Mucosa of rectum (tissue), 2 donors: ENCODE measurements around the gene CA9.

ENCODE experiments used
- H3K27ac ChIP-seq, 2 donors: one replicate each; pipeline ENCODE4 v1.7.0; 2013; ENCODE audit warnings: inconsistent platforms in 2 of 2, low read depth in 2 of 2, low read length in 2 of 2
- H3K27me3 ChIP-seq, 2 donors: one replicate each; pipeline ENCODE4 v1.7.0; 2013; ENCODE audit warnings: low read length in 2 of 2; ENCODE audit not compliant: control insufficient read depth in 2 of 2, insufficient read depth in 2 of 2
- H3K36me3 ChIP-seq, 2 donors: one replicate each; pipeline ENCODE4 v1.7.0; 2013; ENCODE audit warnings: low read length in 2 of 2; ENCODE audit not compliant: control insufficient read depth in 2 of 2, insufficient read depth in 2 of 2
- H3K4me1 ChIP-seq, 2 donors: one replicate each; pipeline ENCODE4 v1.7.0; 2013; ENCODE audit warnings: low read length in 2 of 2, mild to moderate bottlenecking in 1 of 2; ENCODE audit not compliant: control insufficient read depth in 2 of 2, insufficient read depth in 2 of 2
- H3K4me3 ChIP-seq, 2 donors: one replicate each; pipeline ENCODE4 v1.7.0; 2013; ENCODE audit warnings: low read length in 2 of 2
- H3K9ac ChIP-seq, 2 donors: one replicate each; pipeline ENCODE4 v1.7.0; 2013; ENCODE audit warnings: low read length in 2 of 2, low read depth in 1 of 2, mild to moderate bottlenecking in 1 of 2
- H3K9me3 ChIP-seq, 2 donors: one replicate each; pipeline ENCODE4 v1.7.0; 2013; ENCODE audit warnings: low read length in 2 of 2; ENCODE audit not compliant: control insufficient read depth in 2 of 2
- donor health status: healthy.
- donor health status: Normal muscosa, but diverticular disease.

Gene CA9

DNA sequence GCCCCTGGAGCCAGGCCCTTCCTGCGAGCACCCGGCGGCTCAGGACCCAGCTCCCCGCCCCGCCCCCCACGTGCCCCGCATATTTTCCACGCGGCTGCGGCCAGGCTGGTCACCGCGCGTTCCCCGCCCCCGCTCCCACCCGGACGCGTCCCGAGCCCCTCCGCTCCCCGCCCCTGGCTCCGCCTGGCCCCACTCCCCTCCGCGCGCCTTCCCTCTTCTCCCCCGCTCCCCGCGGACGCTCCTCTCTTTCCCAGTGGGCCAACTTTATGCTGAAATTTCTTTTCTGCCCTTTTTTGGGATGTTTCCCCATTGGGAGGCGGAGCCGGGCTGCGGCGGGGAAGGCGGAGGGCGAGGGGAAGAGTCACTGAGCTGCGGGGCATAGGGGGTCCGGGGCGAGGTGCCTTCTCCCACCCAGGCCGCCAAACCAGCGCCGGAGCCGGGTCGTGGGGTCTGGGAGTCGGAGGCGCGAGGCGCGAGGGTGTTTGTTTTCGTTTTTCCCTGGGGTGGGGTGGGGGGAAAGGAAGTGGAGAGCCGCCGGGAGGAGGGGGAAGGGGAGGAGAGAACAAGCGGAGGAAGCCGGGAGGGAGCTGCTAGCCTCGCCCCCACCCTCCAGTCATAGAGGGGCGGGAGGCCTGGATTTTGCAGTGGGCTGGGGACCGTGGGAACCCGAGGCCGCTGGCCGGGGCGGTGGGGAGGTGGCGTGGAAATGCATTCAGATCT, 17.0 kb downstream of the CA9 start:
- Histone ChIP-seq H3K36me3 (no peaks in the 10 kb centered on the region), H3K27me3 (no peaks in the 10 kb centered on the region), H3K9me3 (no peaks in the 10 kb centered on the region), H3K9ac (peak overlapping the region; percentile 64 to 77), H3K4me3 (peak overlapping the region; percentile 67 to 77), H3K27ac (peak overlapping the region; percentile 82 to 86), H3K4me1 (peaks cover 6 to 9% of the 10 kb centered on the region in 2 donors)

DNA sequence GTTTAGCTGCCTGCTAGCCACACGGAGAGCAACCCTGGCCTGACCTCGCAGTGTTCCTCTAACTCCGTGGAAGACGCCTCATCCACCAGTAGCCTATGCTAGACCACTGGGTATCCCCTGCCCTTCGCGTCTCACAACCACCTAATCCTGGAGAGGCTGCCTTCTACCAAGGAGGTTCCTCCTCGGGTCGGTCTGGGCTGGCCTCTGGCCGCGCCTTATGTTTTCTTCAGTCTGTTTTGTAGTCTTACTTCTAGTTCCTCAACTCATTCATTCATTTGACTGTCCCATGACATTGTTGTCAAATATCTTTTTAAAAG, 17.6 kb downstream of the CA9 start:
- Histone ChIP-seq H3K4me3 (peak overlapping the region; percentile 67 to 77), H3K36me3 (no peaks in the 10 kb centered on the region), H3K9me3 (no peaks in the 10 kb centered on the region), H3K9ac (peak overlapping the region; percentile 64 to 77), H3K4me1 (peaks cover 6 to 12% of the 10 kb centered on the region in 2 donors), H3K27ac (peak overlapping the region; percentile 82 to 86), H3K27me3 (no peaks in the 10 kb centered on the region)

DNA sequence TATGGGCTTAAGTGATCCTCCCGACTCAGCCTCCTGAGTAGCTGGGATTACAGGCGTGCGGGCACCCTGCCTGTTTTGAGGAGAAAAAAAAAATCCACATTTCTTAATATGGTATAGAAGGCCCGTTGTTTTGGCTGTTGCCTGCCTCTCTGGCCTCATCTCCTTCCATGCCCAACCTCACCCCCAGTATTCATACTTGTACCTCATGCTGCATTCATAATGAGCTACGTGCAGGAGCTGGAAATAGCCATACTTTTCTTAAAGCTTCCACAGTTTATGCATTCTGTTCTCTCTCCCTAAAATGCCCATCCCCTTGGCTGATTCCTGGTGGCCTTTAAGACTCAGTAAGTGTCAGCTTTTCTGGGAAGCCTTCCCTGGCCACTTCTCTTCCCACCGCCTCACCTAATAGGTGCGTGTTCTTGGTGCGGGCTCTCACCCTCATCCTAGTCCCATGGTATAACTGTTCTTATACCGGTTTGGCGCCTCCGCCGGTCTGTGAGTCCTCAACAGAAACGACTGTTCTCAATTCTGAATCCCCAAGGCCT, 18.1 kb downstream of the CA9 start:
- Histone ChIP-seq H3K36me3 (peaks cover under 1 to 2% of the 10 kb centered on the region in 2 donors), H3K9me3 (no peaks in the 10 kb centered on the region), H3K9ac (peak overlapping the region in 1 of 2 donors; percentile 77), H3K4me1 (peaks cover 6 to 12% of the 10 kb centered on the region in 2 donors), H3K27ac (peak overlapping the region; percentile 82 to 86), H3K4me3 (no peak overlapping the region), H3K27me3 (no peaks in the 10 kb centered on the region)

DNA sequence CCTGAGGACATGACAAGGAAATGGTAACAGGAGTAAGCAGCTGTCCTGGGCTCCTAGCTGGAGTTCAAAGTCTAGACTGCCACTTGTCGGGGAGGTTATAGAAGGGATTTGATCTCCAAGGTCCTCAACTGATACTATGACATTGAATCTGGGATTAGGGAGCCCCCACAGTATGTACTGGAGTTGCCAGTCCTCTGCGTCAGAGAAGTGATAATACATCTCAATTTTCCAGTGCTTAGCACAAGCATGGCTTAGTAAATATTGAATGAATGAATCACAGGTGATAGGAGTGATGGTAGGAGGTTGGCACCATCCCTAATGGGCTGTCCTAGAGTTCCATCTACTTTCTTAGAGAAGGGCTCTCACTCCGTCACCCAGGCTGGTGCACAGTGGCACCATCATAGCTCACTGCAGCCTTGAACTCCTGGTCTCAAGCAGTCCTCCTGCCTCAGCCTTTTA, 22.2 kb downstream of the CA9 start:
- Histone ChIP-seq H3K4me3 (no peak overlapping the region), H3K27me3 (no peaks in the 10 kb centered on the region), H3K9ac (no peak overlapping the region), H3K27ac (peak overlapping the region in 1 of 2 donors; percentile 2), H3K36me3 (peaks cover 41% of the 10 kb centered on the region in 2 donors), H3K4me1 (peaks cover 0 to 10% of the 10 kb centered on the region in 2 donors), H3K9me3 (no peaks in the 10 kb centered on the region)

DNA sequence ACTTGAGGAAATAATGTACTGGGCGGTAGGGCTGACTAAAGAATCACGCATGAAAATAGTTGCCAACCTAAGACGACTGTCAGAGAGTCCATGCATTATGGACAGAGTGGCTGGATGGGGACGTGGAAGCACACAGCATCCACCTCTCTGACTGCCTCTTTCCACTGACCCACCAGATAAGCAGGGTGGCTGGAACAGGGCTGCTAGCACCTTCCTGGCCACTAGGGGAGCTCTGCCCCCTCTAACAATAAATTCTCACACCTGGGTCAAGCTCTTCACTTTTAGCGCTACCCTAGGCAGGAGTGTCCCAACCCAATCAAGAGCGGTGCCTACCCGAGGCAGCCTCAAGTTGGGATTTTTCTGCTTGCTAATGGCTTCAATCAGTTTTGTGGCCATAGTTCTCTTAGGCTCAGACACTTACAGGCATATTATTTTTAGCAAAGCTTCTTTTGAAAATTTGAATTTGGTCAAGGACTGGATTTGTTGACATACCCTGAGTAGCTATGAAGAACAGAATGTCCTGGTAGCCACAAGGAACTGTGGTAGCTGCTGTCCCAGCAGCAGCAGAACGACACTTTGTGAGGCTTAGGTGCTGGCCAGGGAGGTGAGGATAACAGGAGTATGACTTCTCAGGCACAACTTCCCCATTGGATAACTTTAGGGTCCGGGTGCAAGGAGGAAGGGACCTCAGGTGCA, 22.9 kb downstream of the CA9 start:
- H3K4me1 ChIP-seq, result peaks cover 0 to 4% of the 10 kb centered on the region in 2 donors
- peak overlapping the region in 1 of 2 donors; percentile 2 for H3K27ac ChIP-seq
- H3K9ac ChIP-seq, result no peak overlapping the region
- H3K36me3 ChIP-seq, result peaks cover 44 to 48% of the 10 kb centered on the region in 2 donors
- no peaks in the 10 kb centered on the region for H3K27me3 ChIP-seq
- H3K4me3 ChIP-seq, result no peak overlapping the region
- no peaks in the 10 kb centered on the region for H3K9me3 ChIP-seq

DNA sequence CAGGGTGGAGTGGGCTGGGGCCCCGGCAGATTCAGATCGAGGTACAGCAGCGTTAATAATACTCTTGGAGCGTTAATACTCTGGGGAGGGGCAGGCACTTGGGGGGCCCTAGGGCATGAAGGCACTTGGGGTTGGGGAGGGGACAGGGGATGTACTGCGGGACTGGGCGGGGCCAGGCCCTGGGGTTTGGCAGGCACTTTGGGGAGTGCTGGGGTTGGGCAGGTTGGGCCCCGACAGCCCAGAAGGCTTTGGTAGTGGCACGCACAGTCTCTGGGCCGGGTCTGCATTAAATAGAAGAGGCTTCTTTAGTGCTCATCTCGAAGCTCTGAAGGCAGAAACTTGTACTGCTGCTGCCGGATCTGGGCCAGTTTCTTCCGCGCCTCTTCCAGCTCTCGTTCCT, 23.8 kb downstream of the CA9 start:
- H3K27ac ChIP-seq, result no peak overlapping the region
- no peak overlapping the region for H3K9ac ChIP-seq
- peaks cover 0 to 4% of the 10 kb centered on the region in 2 donors for H3K4me1 ChIP-seq

DNA sequence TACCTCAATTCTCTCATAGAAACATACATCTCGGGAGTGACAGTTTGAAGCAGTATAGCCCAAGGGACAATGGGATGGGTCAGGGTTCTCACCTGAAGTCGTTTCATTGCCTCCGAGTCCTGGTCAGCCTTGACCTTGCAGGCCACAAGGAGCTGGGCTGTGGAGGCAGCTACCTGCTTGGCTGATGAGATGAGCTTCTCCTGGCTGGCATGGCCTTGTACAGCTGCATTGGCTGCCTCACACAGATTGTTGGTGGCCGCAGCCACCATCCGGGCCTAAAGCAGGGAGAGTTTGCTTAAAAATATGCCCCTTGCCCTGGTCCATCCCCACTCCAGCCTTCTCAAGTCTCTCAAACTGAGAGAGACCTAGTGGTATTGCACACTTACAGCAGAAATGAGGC, 24.5 kb downstream of the CA9 start:
- H3K36me3 ChIP-seq, result peaks cover 56 to 61% of the 10 kb centered on the region in 2 donors
- no peak overlapping the region for H3K27ac ChIP-seq
- H3K27me3 ChIP-seq, result no peaks in the 10 kb centered on the region
- H3K4me1 ChIP-seq, result peaks cover 0 to 4% of the 10 kb centered on the region in 2 donors
- H3K9ac ChIP-seq, result no peak overlapping the region
- H3K9me3 ChIP-seq, result no peaks in the 10 kb centered on the region
- H3K4me3 ChIP-seq, result no peak overlapping the region

More for the DNA sequence above, 23.8 kb downstream of the CA9 start:
- Histone ChIP-seq H3K9me3 (no peaks in the 10 kb centered on the region), H3K4me3 (no peak overlapping the region), H3K27me3 (no peaks in the 10 kb centered on the region), H3K36me3 (peaks cover 49 to 55% of the 10 kb centered on the region in 2 donors)

DNA sequence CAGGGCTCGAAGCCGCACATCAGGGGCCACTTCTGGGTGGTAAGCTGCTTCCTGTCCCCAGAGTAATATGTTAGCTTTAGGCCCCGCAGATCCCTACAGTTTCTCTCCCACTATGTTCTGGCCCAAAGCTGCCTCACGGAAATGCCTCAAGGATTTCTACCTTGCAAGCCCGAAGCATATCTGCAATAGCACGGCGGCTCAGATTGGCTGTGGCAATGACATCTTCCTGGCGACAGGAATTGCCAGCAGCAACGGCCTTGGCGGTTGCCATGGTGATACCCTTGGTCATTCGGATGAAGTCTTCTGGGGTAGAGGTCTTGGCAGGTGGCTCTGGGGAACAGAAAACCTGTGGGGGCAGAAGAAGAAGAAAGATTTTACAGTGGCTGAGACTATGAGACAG, 26.3 kb downstream of the CA9 start:
- no peak overlapping the region for H3K27ac ChIP-seq
- H3K27me3 ChIP-seq, result no peaks in the 10 kb centered on the region

DNA sequence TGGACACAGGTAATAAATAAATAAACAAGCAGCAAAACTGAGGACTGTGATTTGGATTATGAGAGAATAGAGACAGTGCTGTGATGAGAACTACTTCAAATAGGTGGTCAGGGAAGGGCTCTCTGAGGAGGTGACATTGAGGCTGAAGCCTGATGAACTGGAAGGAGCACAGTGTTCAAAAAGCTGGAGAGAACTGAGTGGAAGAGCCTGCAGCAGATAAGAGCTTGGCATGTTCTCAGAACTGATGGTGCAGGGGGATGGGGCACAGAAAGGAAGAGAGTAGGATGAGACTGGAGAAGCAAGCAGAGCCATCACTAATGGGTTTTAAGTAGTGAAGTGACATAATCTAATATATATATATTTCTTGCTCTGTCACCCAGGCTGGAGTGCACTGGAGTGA, 27.2 kb downstream of the CA9 start:
- Histone ChIP-seq H3K27ac (no peak overlapping the region), H3K4me3 (no peak overlapping the region), H3K9me3 (no peaks in the 10 kb centered on the region), H3K27me3 (no peaks in the 10 kb centered on the region), H3K36me3 (peaks cover 83 to 88% of the 10 kb centered on the region in 2 donors), H3K4me1 (peaks cover 0 to 1% of the 10 kb centered on the region in 2 donors), H3K9ac (no peak overlapping the region)

More for the DNA sequence above, 26.3 kb downstream of the CA9 start:
- no peaks in the 10 kb centered on the region for H3K9me3 ChIP-seq
- no peak overlapping the region for H3K9ac ChIP-seq
- H3K4me3 ChIP-seq, result no peak overlapping the region
- H3K4me1 ChIP-seq, result peaks cover 0 to 4% of the 10 kb centered on the region in 2 donors
- peaks cover 74 to 79% of the 10 kb centered on the region in 2 donors for H3K36me3 ChIP-seq

- no peak overlapping the region for H3K27ac ChIP-seq
- H3K27me3 ChIP-seq, result no peaks in the 10 kb centered on the region
- no peaks in the 10 kb centered on the region for H3K9me3 ChIP-seq
- H3K4me3 ChIP-seq, result no peak overlapping the region
- peaks cover 93 to 97% of the 10 kb centered on the region in 2 donors for H3K36me3 ChIP-seq
- no peaks in the 10 kb centered on the region for H3K4me1 ChIP-seq
- H3K9ac ChIP-seq, result no peak overlapping the region
Measured at GRCh38 chr9:35702696-35703095, 29.0 kb downstream of the CA9 start.
